Panc1 (cell line): ENCODE data around the gene BICRAL. TPM values are rescaled to one million over a fixed set of nuclear protein-coding genes. Genes with fewer than 3 reads are reported as not detected.

Source experiments
- ATAC-seq: fragments of 200-7000 bp; cut with Tn5 transposase; 2 replicates; pipeline ENCODE4 v1.9.1; 2020; ENCODE audit warnings: mild to moderate bottlenecking, moderate library complexity
- BruUV-seq: library from RNA; stranded (reverse); fragments of 400-500 nt; replicated peaks from 2 replicates; lab custom pipeline; 2021; lab: Mats Ljungman, UMichigan
- CTCF ChIA-PET: fragments of 300-600 bp; sonication (Branson Sonifier 250); formaldehyde crosslinking; loops from one replicate; lab custom pipeline; 2022; ENCODE audit warnings: antibody characterized with exemption; lab: Charles Lee
- POLR2A ChIA-PET: fragments of 300-600 bp; sonication (Branson Sonifier 250); formaldehyde crosslinking; loops from one replicate; lab custom pipeline; 2022; ENCODE audit warnings: antibody characterized with exemption; lab: Charles Lee
- DNase-seq: peaks from one replicate; pipeline ENCODE4 v3.0.0-alpha.2; 2010; ENCODE audit warnings: low read depth, low spot score
- H3K27ac ChIP-seq: 2 replicates; pipeline ENCODE4 v1.5.1; 2011; ENCODE audit warnings: mild to moderate bottlenecking, low read length, inconsistent platforms
- H3K27me3 ChIP-seq: fragments of 200-500 bp; sonication (Bioruptor generic); 2 replicates; pipeline ENCODE4 v1.6.0; 2014; ENCODE audit warnings: low read length, inconsistent platforms; ENCODE audit not compliant: control insufficient read depth, insufficient read depth
- H3K36me3 ChIP-seq: fragments of 200-500 bp; sonication (Bioruptor generic); 2 replicates; pipeline ENCODE4 v1.5.1; 2014; ENCODE audit warnings: inconsistent platforms, mild to moderate bottlenecking, low read length, moderate library complexity; ENCODE audit not compliant: control insufficient read depth, insufficient read depth
- H3K4me1 ChIP-seq: 2 replicates; pipeline ENCODE4 v1.5.1; 2011; ENCODE audit warnings: inconsistent platforms, mild to moderate bottlenecking, low read length, moderate library complexity; ENCODE audit not compliant: control insufficient read depth, insufficient read depth
- H3K4me3 ChIP-seq, 2 experiments: 2 replicates each; pipeline ENCODE4 v1.5.1; 2011 to 2012; ENCODE audit warnings: low read depth in 2 of 2, low read length in 2 of 2, mild to moderate bottlenecking in 2 of 2, inconsistent platforms in 1 of 2, moderate library complexity in 1 of 2
- H3K9me3 ChIP-seq: fragments of 200-500 bp; sonication (Bioruptor generic); 2 replicates; pipeline ENCODE4 v1.5.1; 2014; ENCODE audit warnings: low read depth, mild to moderate bottlenecking, inconsistent platforms, low read length, moderate library complexity; ENCODE audit not compliant: control insufficient read depth, insufficient read depth
- CTCF ChIP-seq: fragments of 450-650 bp; IDR thresholded peaks from 2 replicates; pipeline ENCODE4 v1.5.1; 2017; ENCODE audit warnings: mild to moderate bottlenecking
- POLR2AphosphoS5 ChIP-seq: IDR thresholded peaks from 2 replicates; pipeline ENCODE4 v1.6.1; 2012; ENCODE audit warnings: mild to moderate bottlenecking, low read depth, low read length, moderate library complexity
- REST ChIP-seq, 2 experiments: IDR thresholded peaks; 2 replicates each; pipeline ENCODE4 v1.6.1; 2011 to 2012; ENCODE audit warnings: low read depth in 2 of 2, control low read depth in 1 of 2, low read length in 1 of 2, mild to moderate bottlenecking in 1 of 2, moderate library complexity in 1 of 2; ENCODE audit not compliant: insufficient read depth in 1 of 2
- SIN3A ChIP-seq: IDR thresholded peaks from 2 replicates; pipeline ENCODE4 v1.6.1; 2012; ENCODE audit warnings: low read depth, mild to moderate bottlenecking, low read length, moderate library complexity, borderline replicate concordance; ENCODE audit not compliant: insufficient read depth
- TCF7L2 ChIP-seq: IDR thresholded peaks from 2 replicates; pipeline ENCODE4 v1.6.1; 2011; ENCODE audit warnings: mild to moderate bottlenecking, low read depth, low read length, inconsistent platforms
- in situ Hi-C: cut with HindIII; loops from 2 replicates; pipeline ENCODE4 v1.10.0; 2016; ENCODE audit warnings: low sequenced_read_pairs, low pct_unique_long_range_greater_than_20kb
- intact Hi-C: fragments of 100-400 bp; cut with micrococcal nuclease; formaldehyde crosslinking; loops from one replicate; pipeline ENCODE4 v1.10.0; 2022; ENCODE audit not compliant: unreplicated experiment
- total RNA-seq: library from RNA; stranded (reverse); gene quantifications from one replicate; pipeline ENCODE4 v1.2.1, GENCODE V29; 2021; ENCODE audit not compliant: unreplicated experiment

BICRAL gene
- total RNA-seq, 1 experiment from 2014 or later = 12.9 TPM

- ATAC-seq = peak; percentile 88
- no peaks in the 10 kb centered on the region; the same call in 1 of the 2 replicates for H3K36me3 ChIP-seq
- H3K27me3 ChIP-seq = no peaks in the 10 kb centered on the region
- BruUV-seq = no TSS peak
- peak overlapping the region; percentile 99 for H3K27ac ChIP-seq
- DNase-seq = peak; percentile 61
- intact Hi-C loops (loop anchor here (5.0 to 10.0 kb wide), 2 partner anchors 131 to 398 kb away; partner anchors contain the start of gene RPL7L1), in situ Hi-C loops (loop anchor here (5.0 kb wide), 1 partner anchor 36 kb away; the partner anchor contains the start of gene BICRAL)
- CTCF ChIA-PET = interaction anchor here (0.6 kb wide), 1 partner anchor 36 kb away, joined by 9 read pairs; no protein-coding TSS in a partner anchor
- POLR2A ChIA-PET = interaction anchor here (0.5 to 2.3 kb wide), 11 partner anchors 11 to 135 kb away, joined by 3 to 37 read pairs (median 4); partner anchors contain the start of gene BICRAL
- H3K4me3 ChIP-seq = peak overlapping the region; percentile 88 to 96
- H3K4me1 ChIP-seq = peaks cover 19% of the 10 kb centered on the region
- no peaks in the 10 kb centered on the region for H3K9me3 ChIP-seq
- TF ChIP-seq REST (IDR thresholded peaks at IDR 0.05; ENCODE audit: insufficient read depth in 1 of 2, low read depth in 2 of 2, low read length in 1 of 2) = 0 out of 4 replicates have a peak, but pooled peaks of 1 of the 2 experiments have one; percentile 34
- TF ChIP-seq SIN3A = peak; percentile 60
- peak; percentile 89 for TF ChIP-seq POLR2AphosphoS5
- peak; percentile 6; the same call in 1 of the 2 replicates for TF ChIP-seq TCF7L2
- no peak for TF ChIP-seq CTCF
Measured at GRCh38 chr6:42746463-42747391, 35.1 kb upstream of the BICRAL start.

GRCh38 chr6:42748203-42748898 lies 33.5 kb upstream of the BICRAL start:
- in situ Hi-C loops = loop anchor here (5.0 kb wide), 1 partner anchor 34 kb away; the partner anchor contains the start of gene BICRAL
- no TSS peak for BruUV-seq
- peak overlapping the region; percentile 99 for H3K27ac ChIP-seq
- no peak for DNase-seq
- ATAC-seq = no peak
- ChIA-PET POLR2A (interaction anchor here (0.6 to 0.7 kb wide), 4 partner anchors 22 to 35 kb away, joined by 3 to 6 read pairs (median 4); no protein-coding TSS in a partner anchor), CTCF (interaction anchor here (0.7 kb wide), 2 partner anchors 9 to 22 kb away, joined by 3 to 7 read pairs; no protein-coding TSS in a partner anchor)
- peak overlapping the region; percentile 88 to 96 for H3K4me3 ChIP-seq
- no peaks in the 10 kb centered on the region for H3K27me3 ChIP-seq
- H3K36me3 ChIP-seq = no peaks in the 10 kb centered on the region; the same call in 1 of the 2 replicates
- no peaks in the 10 kb centered on the region for H3K9me3 ChIP-seq
- peaks cover 15% of the 10 kb centered on the region for H3K4me1 ChIP-seq
- intact Hi-C loops = loop anchor here (5.0 to 10.0 kb wide), 2 partner anchors 129 to 396 kb away; partner anchors contain the start of gene RPL7L1
- no peak for TF ChIP-seq CTCF
- no peak for TF ChIP-seq POLR2AphosphoS5
- no peak for TF ChIP-seq SIN3A
- TF ChIP-seq TCF7L2 = no peak
- TF ChIP-seq REST (IDR thresholded peaks at IDR 0.05; ENCODE audit: insufficient read depth in 1 of 2, low read depth in 2 of 2, low read length in 1 of 2) = no peak
